T1000 (cell line): ENCODE measurements around the gene KCNQ1.
"Not testable (repeated sequence)": the region's sequence is repeated elsewhere in the genome, so short reads cannot be mapped to it uniquely, and the experiment has no call there.

Experiments
- DNase-seq: peaks from one replicate; lab custom pipeline; 2025; ENCODE audit warnings: mixed read lengths; lab: John Stamatoyannopoulos, UW

Gene KCNQ1

DNA sequence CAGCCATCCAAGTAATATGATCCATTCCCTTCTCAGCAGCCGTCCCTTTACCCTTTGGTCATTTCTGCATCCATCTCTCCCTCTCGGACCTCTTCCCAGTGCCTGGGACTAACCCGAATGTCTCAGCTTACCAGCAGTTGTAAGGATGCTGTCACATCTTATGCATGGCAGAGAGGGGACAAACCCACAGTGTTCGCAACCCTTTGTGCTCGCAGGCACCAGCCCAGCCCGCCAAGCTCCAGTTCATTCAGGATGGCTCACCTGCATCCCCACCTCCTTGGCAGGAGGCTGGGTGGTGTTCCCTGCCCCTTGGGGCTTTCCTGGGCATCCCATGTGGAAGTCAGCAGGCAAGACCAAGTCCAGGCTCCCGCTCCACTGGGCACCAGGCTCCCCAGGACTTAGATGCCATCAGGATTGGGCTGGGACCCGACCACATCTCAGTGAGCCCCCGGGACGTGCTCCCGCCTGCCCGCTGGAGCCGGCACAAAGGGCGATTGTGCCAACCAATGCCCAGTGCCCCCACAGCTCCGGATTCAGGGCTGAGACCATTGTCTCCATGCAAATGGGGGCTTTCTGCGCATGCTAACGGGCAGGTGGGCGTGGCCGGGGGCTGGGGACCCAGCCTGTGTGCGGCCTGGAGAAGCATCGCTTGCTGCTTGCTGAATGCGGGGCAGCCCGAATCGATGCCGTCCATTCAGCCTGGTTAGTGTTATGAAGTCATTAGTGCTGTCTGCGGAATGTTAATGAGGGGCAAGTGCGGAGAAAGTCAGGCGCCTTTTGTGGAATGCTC lies 146.4 kb downstream of the KCNQ1 start:
- no peak for DNase-seq

DNA sequence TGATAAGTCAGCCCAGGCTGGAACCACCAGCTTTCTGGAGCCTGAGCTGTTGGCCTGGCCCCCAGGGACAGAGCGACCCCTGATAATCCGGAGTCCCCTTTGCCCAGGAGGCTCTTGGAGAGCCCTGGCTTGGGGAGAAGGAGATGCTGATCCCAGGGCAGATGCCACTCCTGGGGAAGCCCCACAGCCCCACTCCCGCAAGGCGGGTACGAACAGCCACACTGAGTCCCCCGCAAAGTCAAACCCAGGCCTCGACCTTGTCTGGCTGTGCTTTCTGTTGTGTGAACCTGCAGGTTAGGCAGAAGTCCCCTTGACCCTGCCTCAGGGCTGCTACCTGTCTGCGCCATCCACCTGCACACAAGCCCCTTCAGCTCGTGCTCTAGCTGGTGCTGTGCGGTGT lies 147.0 kb downstream of the KCNQ1 start:
- DNase-seq: no peak

DNA sequence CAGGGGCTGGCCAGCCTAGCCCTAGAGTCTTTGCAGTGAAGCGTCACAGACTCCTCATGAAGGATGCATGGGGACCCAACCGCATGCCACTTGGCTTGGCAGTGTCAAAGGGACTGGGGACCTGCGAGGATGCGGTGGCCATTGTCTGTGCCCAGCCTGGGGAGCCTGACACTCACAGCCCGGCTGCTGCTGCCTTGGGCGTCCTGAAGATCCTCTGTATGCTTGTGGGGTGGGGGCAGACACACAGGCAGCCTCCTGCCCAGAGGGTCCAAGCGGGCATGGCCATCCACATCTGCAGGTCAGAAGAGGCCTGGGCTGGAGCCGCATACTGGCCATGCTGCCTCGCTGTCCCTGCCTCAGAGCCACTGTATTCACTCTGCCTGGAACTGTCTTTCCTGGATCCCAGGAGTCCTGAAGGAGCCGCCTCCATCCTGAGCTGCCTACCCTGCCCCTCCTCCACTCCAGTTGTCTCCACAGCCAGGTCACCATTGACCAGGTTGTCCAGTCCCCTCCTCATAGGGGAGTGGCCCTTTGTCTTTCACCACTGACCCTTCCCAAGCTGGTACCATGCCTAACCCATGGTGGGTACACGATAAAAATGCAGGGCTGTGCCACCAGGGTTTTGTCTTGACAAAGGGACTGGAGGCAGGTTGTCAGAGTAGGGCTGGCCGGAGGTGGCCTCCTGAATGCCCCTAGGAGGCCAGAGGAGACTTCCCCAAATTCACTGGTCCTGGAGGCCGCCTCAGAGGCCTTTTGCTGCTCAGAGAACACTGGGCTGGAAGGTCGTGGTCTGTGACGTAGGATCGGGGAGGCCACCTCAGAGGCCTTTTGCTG lies 148.0 kb downstream of the KCNQ1 start:
- DNase-seq: no peak

DNA sequence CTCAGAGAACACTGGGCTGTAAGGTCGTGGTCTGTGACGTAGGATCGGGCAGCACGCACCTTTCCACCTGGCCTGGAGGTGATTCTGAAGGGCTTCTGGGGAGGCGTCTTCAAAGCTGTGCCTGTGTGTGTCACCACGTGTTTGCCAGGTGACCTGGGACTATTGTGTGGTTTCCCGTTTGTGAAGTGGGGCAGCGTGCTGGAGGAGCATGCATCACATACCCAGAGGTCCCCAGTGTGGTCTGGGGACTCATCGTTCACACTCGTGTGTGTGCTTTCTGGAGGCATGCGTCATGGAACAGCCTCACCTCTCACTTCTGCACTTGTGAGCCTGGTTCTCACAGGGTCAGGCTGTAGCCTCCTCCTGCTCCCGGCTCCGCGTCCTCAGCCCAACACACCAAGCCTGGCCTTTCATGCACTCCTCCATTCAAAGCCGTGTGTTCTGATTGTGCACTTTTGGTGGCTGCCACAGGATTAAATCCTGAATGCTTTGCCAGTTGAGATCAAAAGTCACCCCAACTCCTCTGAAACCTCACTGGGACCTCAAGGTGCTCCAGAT lies 148.7 kb downstream of the KCNQ1 start:
- no peak for DNase-seq

DNA sequence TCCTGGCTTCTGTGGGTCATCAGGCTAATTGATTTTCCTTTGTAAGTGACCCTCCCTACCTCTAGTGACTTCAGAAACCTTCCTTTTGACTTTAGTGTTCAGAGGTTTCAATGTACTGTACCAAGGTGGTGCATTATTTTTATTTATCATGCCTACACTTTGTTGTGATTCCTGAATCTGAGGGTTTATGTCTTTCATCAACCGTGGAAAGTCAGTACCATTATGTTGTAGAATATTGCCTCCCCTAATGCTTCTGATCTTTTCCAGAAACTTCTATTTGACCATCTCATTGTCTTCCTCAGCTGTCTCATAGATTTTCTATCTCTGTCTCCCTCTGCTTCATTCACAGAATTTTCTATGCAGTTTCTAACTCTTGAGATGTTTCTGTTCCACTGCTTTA lies 149.5 kb downstream of the KCNQ1 start:
- DNase-seq: no peak

- DNase-seq: no peak
Measured at GRCh38 chr11:2595204-2595603, 150.4 kb downstream of the KCNQ1 start.

DNA sequence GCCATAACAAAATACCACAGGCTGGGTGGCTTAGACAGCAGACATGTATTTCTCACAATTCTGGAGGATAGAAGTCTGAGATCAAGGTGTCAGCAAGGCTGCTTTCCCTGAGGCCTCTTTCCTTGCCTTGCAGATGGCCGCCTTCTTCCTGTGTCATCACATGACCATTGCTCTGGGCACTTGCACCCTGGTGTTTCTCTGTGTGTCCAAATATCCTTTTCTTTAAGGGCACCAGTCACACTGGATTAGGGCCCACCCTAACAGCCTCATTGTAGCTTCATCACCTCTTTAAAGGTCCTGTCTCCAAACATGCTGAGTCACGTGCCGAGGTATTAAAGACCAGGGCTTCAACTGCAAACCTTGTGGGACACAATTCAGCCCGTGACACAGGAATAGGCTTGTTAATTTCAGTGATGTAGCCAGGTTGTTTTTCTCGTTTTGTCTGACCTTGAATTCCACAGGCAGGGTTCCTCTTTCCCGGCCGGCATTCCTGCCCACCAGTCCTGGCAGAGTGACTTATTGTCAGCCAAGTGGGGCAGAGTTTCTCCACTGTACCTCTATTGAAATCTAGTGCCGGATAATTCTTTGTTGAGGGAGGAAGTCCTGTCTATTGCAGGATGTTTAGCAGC lies 154.9 kb downstream of the KCNQ1 start:
- DNase-seq: no peak

DNA sequence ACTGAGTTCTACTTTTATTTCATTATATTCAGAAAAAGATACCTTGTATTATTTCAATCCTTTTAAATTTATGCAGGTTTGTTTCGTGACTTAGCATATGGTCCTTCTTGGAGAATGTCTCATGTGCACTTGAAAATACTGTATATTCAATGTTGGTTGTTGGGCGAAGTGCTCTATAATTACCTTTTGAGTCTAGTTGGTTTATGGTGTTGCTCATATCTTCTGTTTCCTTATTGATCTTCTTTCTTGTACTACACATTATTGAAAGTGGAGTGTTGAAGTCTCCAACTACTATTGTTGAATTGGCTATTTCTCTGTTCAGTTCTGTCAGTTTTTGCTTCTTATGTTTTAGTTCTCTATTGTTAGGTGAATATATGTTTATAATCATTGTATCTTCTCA lies 164.5 kb downstream of the KCNQ1 start:
- DNase-seq: no peak

GRCh38 chr11:2612884-2613571 lies 168.2 kb downstream of the KCNQ1 start:
- DNase-seq: no peak

DNA sequence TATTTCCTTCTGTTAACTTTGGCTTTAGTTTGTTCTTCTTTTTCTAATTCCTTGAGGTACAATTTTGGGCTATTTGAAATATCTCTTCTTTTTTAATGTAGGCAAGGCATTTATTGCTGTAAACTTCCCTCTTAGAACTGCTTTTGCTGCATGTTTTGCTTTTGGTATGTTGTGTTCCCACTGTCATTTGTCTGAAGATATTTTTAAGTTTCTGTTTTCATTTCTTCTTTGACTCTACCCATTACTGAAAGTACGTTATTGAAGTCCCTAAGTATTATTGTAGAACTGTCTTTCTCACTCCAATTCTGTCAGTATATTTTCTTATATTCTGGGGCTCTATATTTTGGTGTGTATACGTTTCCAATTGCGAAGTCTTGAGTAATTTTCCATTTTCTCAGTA lies 177.1 kb downstream of the KCNQ1 start:
- DNase-seq: no peak

DNA sequence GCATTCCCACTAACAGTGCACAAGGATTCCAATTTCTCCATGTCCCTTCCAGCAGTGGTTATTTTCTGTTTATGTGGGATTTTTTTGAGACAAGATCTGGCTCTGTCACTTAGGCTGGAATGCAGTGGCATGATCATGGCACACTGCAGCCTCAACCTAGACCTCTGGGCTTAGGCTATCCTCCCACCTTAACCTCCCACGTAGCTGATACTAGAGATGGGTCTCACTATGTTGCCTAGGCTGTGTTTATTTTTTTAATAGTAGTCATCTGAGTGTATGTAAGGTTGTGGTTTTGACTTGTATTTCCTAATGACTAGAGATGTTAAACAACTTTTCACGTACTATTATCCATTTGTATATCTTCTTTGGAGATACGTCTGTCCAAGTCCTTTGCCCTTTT lies 180.4 kb downstream of the KCNQ1 start:
- DNase-seq: no peak

GRCh38 chr11:2630679-2631078 lies 185.9 kb downstream of the KCNQ1 start:
- no peak for DNase-seq

- DNase-seq: no peak
Measured at GRCh38 chr11:2631161-2631560, 186.4 kb downstream of the KCNQ1 start.

DNA sequence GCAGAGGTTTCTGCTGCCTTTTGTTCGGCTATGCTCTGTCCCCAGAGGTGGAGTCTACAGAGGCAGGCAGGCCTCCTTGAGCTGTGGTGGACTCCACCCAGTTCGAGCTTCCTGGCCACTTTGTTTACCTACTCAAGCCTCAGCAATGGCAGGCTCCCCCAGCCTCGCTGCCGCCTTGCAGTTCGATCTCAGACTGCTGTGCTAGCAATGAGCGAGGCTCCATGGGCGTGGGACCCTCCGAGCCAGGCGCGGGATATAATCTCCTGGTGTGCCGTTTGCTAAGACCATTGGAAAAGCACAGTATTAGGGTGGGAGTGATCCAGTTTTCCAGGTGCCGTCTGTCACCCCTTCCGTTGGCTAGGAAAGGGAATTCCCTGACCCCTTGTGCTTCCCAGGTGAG lies 195.0 kb downstream of the KCNQ1 start:
- DNase-seq: not testable (repeated sequence)

GRCh38 chr11:2641623-2642022 lies 196.8 kb downstream of the KCNQ1 start:
- DNase-seq: no peak

- no peak for DNase-seq
Measured at GRCh38 chr11:2643746-2644145, 198.9 kb downstream of the KCNQ1 start.

DNA sequence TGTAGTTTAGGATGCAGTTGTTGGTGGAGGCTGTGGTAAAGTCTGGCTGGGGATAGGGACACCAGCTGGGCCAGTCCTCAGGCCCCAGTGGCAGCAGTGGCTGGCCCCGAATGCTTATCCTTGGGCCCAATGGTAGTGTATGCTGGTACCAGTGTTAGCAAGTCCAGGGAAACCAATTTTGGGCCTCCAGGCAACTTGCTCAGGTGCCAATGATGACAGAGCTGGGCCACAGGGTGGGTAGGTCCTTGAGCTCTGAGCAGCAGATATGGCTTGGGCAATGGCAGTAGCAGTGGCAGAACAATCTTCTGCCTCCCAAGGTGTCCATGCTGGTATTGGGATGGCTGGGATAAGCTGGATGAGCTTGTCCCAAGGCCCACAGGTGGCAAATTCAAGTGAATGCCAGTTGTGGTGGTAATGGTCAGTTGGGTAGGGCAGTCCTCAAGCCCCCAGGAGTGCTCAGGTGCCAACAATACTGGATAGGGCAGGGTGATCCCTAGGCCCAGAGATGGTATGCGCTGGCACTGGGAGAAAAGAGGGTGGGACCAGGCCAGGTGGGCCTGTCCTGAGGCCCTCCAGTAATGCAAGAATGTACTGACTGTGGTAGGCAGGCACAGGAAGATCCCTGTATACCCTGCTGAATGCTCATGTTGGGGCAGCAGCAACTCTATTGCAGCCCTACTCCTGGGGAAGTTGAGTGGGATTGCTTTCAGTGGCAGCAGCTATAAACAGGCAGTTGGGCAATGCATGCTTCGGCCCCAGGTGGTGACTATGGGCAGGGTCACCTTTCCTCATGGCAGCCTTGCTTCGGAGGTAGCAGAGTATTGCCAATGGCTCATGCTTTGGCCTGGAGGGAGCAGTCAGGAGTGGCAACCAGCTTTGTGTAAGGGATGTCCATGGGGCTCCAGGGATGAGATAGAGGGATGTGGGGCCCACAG lies 200.3 kb downstream of the KCNQ1 start:
- DNase-seq: no peak

DNA sequence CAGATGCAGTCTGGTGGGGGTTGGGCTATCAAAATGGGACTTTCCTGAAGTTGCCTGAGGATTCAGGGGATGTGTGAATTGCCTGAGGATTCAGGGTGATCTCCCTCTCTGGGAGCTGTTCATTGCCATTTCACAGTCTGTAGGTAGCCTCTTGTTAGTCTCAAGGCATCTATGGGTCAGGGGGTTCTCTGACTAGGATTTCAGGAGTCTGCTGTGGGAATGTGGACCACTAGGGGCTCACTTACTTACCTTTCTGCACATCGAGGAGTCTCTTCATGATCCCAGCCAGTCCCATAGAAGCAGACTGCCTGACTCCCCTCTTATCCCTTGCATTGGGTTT lies 200.9 kb downstream of the KCNQ1 start:
- no peak for DNase-seq

DNA sequence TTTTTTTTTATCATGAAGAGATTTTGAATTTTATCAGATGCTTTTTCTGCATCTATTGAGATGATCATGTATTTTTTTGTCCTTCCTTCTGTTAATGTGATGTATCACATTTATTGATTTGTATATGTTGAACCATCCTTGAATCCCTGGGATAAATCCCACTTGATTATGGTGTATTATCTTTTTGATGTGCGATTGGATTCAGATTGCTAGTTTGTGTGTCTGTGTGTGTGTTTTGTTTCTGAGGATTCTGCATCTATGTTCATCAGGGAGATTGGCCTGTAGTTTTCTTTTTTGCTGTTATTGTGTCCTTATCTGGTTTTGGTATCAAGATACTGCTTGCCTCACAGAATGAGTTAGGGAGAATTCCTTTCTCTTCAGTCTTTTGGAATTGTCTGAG lies 202.4 kb downstream of the KCNQ1 start:
- DNase-seq: no peak

- DNase-seq: no peak
Measured at GRCh38 chr11:2647953-2648352, 203.1 kb downstream of the KCNQ1 start.

DNA sequence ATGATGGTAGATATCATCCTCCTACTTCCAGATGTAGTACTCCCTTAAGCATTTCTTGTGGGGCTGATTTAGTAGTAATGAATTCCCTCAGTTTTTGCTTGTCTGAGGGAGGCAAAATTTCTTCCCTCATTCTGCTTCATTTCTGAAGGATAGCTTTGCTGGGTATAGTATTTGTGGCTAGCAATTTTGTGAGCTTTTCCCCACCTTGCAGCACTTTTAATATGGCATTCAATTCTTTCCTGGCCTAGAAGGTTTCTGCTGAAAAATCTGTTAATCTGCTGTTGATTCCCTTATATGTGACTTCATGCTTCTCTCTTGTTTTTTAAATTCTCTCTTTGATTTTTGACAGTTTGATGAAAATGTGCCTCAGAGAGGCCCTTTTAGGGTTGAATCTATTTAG lies 204.6 kb downstream of the KCNQ1 start:
- DNase-seq: no peak
